Stimulated activated naive B cell treated with anti-CD40 and anti-IgM and Interleukin-4, amounts not matched to agents 10 μg/mL and 1 μg/mL and 100 μg/mL, for 72 hours (primary cell): ENCODE data around the gene TBCA.

Experiments
- ATAC-seq, 2 donors: fragments of 150-1000 bp; cut with Tn5 transposase; replicated peaks; 2 replicates each; pipeline ENCODE4 v1.10.0; 2021; ENCODE audit warnings: moderate library complexity in 1 of 2
- DNase-seq: peaks from one replicate; pipeline ENCODE4 v3.0.0; 2021
- H3K27ac Mint-ChIP-seq: one replicate; pipeline ENCODE4 v1.8.0; 2022; ENCODE audit warnings: mild to moderate bottlenecking, mixed read lengths
- H3K27me3 Mint-ChIP-seq, 2 donors: one replicate each; pipeline ENCODE4 v1.8.0; 2022; ENCODE audit warnings: mixed read lengths in 2 of 2
- H3K36me3 Mint-ChIP-seq, 2 donors: one replicate each; pipeline ENCODE4 v1.8.0; 2022; ENCODE audit warnings: mixed read lengths in 2 of 2, mild to moderate bottlenecking in 1 of 2
- H3K4me1 Mint-ChIP-seq, 2 donors: one replicate each; pipeline ENCODE4 v1.8.0; 2022; ENCODE audit warnings: mixed read lengths in 2 of 2, mild to moderate bottlenecking in 1 of 2
- H3K4me3 Mint-ChIP-seq, 2 donors: one replicate each; pipeline ENCODE4 v1.8.0; 2022; ENCODE audit warnings: mild to moderate bottlenecking in 2 of 2, mixed read lengths in 2 of 2, moderate library complexity in 1 of 2
- H3K9me3 Mint-ChIP-seq, 2 donors: one replicate each; pipeline ENCODE4 v1.8.0; 2022; ENCODE audit warnings: mixed read lengths in 2 of 2, mild to moderate bottlenecking in 1 of 2

The TBCA gene

GRCh38 chr5:77651343-77651742 lies 124.8 kb downstream of the TBCA start:
- no peak overlapping the region for H3K27ac Mint-ChIP-seq
- no peak for ATAC-seq
- peaks cover 54 to 63% of the 10 kb centered on the region in 2 donors for H3K27me3 Mint-ChIP-seq
- H3K36me3 Mint-ChIP-seq, result no peaks in the 10 kb centered on the region
- DNase-seq, result no peak
- no peak overlapping the region for H3K4me3 Mint-ChIP-seq
- peaks cover 0 to 2% of the 10 kb centered on the region in 2 donors for H3K9me3 Mint-ChIP-seq
- H3K4me1 Mint-ChIP-seq, result no peaks in the 10 kb centered on the region

- no peak overlapping the region for H3K4me3 Mint-ChIP-seq
- no peak for DNase-seq
- H3K27me3 Mint-ChIP-seq, result peaks cover 60 to 67% of the 10 kb centered on the region in 2 donors
- no peaks in the 10 kb centered on the region for H3K36me3 Mint-ChIP-seq
- no peak overlapping the region for H3K27ac Mint-ChIP-seq
- H3K4me1 Mint-ChIP-seq, result no peaks in the 10 kb centered on the region
- H3K9me3 Mint-ChIP-seq, result peaks cover 0 to 2% of the 10 kb centered on the region in 2 donors
- ATAC-seq, result no peak
These were observed 125.5 kb downstream of the TBCA start for GRCh38 chr5:77650686-77651085.

- peaks cover 70 to 73% of the 10 kb centered on the region in 2 donors for H3K27me3 Mint-ChIP-seq
- peaks cover 0 to 2% of the 10 kb centered on the region in 2 donors for H3K9me3 Mint-ChIP-seq
These were observed 126.4 kb downstream of the TBCA start for GRCh38 chr5:77649776-77650175.

GRCh38 chr5:77645995-77646639 lies 130.0 kb downstream of the TBCA start:
- H3K27ac Mint-ChIP-seq, result no peak overlapping the region
- ATAC-seq, result no peak
- DNase-seq, result no peak
- H3K9me3 Mint-ChIP-seq, result peaks cover 0 to under 1% of the 10 kb centered on the region in 2 donors
- peaks cover 1 to 2% of the 10 kb centered on the region in 2 donors for H3K36me3 Mint-ChIP-seq
- peaks cover 9 to 11% of the 10 kb centered on the region in 2 donors for H3K4me1 Mint-ChIP-seq
- H3K4me3 Mint-ChIP-seq, result no peak overlapping the region
- H3K27me3 Mint-ChIP-seq, result peaks cover 81 to 92% of the 10 kb centered on the region in 2 donors

More at GRCh38 chr5:77649776-77650175, 126.4 kb downstream of the TBCA start:
- peaks cover 2 to 5% of the 10 kb centered on the region in 2 donors for H3K4me1 Mint-ChIP-seq
- no peak for DNase-seq
- ATAC-seq, result no peak
- H3K36me3 Mint-ChIP-seq, result no peaks in the 10 kb centered on the region
- H3K27ac Mint-ChIP-seq, result no peak overlapping the region
- H3K4me3 Mint-ChIP-seq, result no peak overlapping the region

GRCh38 chr5:77645158-77645994 lies 130.8 kb downstream of the TBCA start:
- peaks cover 0 to 3% of the 10 kb centered on the region in 2 donors for H3K9me3 Mint-ChIP-seq
- H3K27ac Mint-ChIP-seq, result peak overlapping the region; percentile 78
- ATAC-seq, result peak; percentile 79 to 83
- DNase-seq, result no peak
- H3K4me1 Mint-ChIP-seq, result peaks cover 9 to 15% of the 10 kb centered on the region in 2 donors
- peaks cover 5 to 7% of the 10 kb centered on the region in 2 donors for H3K36me3 Mint-ChIP-seq
- peak overlapping the region; percentile 57 to 73 for H3K4me3 Mint-ChIP-seq
- H3K27me3 Mint-ChIP-seq, result peaks cover 87 to 99% of the 10 kb centered on the region in 2 donors

- Mint-ChIP-seq H3K27ac (peak overlapping the region; percentile 78), H3K36me3 (peaks cover 5 to 7% of the 10 kb centered on the region in 2 donors), H3K4me1 (peaks cover 9 to 15% of the 10 kb centered on the region in 2 donors), H3K9me3 (peaks cover 0 to 3% of the 10 kb centered on the region in 2 donors), H3K27me3 (peaks cover 83 to 97% of the 10 kb centered on the region in 2 donors), H3K4me3 (peak overlapping the region; percentile 54 to 73)
- ATAC-seq (no peak), DNase-seq (no peak)
These were observed 131.6 kb downstream of the TBCA start for GRCh38 chr5:77644371-77645157.

- peaks cover 5 to 7% of the 10 kb centered on the region in 2 donors for H3K36me3 Mint-ChIP-seq
- H3K4me1 Mint-ChIP-seq, result peaks cover 9 to 16% of the 10 kb centered on the region in 2 donors
- H3K4me3 Mint-ChIP-seq, result peak overlapping the region in 1 of 2 donors; percentile 41
- DNase-seq, result no peak
- peaks cover 78 to 97% of the 10 kb centered on the region in 2 donors for H3K27me3 Mint-ChIP-seq
- peak overlapping the region; percentile 65 for H3K27ac Mint-ChIP-seq
- peaks cover 0 to 3% of the 10 kb centered on the region in 2 donors for H3K9me3 Mint-ChIP-seq
- ATAC-seq, result no peak
These were observed 132.3 kb downstream of the TBCA start for GRCh38 chr5:77643654-77644370.

- ATAC-seq (no peak), DNase-seq (no peak)
- H3K9me3 Mint-ChIP-seq, result peaks cover under 1 to 3% of the 10 kb centered on the region in 2 donors
- H3K36me3 Mint-ChIP-seq, result peaks cover 5 to 7% of the 10 kb centered on the region in 2 donors
- no peak overlapping the region for H3K4me3 Mint-ChIP-seq
- H3K27ac Mint-ChIP-seq, result peak overlapping the region; percentile 84
- peaks cover 10 to 17% of the 10 kb centered on the region in 2 donors for H3K4me1 Mint-ChIP-seq
- H3K27me3 Mint-ChIP-seq, result peaks cover 73 to 92% of the 10 kb centered on the region in 2 donors
These were observed 133.1 kb downstream of the TBCA start for GRCh38 chr5:77642738-77643653.

- no peak overlapping the region for H3K4me3 Mint-ChIP-seq
- no peak for DNase-seq
- no peak for ATAC-seq
- H3K4me1 Mint-ChIP-seq, result peaks cover 19 to 25% of the 10 kb centered on the region in 2 donors
- H3K27ac Mint-ChIP-seq, result peak overlapping the region; percentile 84
- peaks cover 14 to 15% of the 10 kb centered on the region in 2 donors for H3K36me3 Mint-ChIP-seq
- H3K27me3 Mint-ChIP-seq, result peaks cover 73 to 92% of the 10 kb centered on the region in 2 donors
- peaks cover 8% of the 10 kb centered on the region in 2 donors for H3K9me3 Mint-ChIP-seq
These were observed 134.0 kb downstream of the TBCA start for GRCh38 chr5:77641963-77642737.

- Mint-ChIP-seq H3K4me1 (peaks cover 19 to 25% of the 10 kb centered on the region in 2 donors), H3K36me3 (peaks cover 14 to 15% of the 10 kb centered on the region in 2 donors), H3K9me3 (peaks cover 8% of the 10 kb centered on the region in 2 donors), H3K27ac (peak overlapping the region; percentile 80), H3K27me3 (peaks cover 72 to 92% of the 10 kb centered on the region in 2 donors), H3K4me3 (peak overlapping the region in 1 of 2 donors; percentile 31)
- no peak for ATAC-seq
- no peak for DNase-seq
These were observed 134.7 kb downstream of the TBCA start for GRCh38 chr5:77641397-77641943.
